Upper lobe of right lung (tissue), 1 donor: Measurements from ENCODE around the gene UBL3. TPM values are rescaled to one million over a fixed set of nuclear protein-coding genes. Genes with fewer than 3 reads are reported as not detected.

Experiments
- ATAC-seq: fragments of 200-7000 bp; cut with Tn5 transposase; one replicate; pipeline ENCODE4 v1.9.1; 2020; ENCODE audit warnings: mild to moderate bottlenecking, moderate library complexity
- DNase-seq: peaks from one replicate; pipeline ENCODE4 v3.0.0-alpha.2; 2020
- H3K27ac ChIP-seq: fragments of 200-600 bp; one replicate; pipeline ENCODE4 v1.8.0; 2022
- H3K27me3 ChIP-seq: fragments of 200-600 bp; one replicate; pipeline ENCODE4 v1.8.0; 2022; ENCODE audit warnings: mild to moderate bottlenecking
- H3K36me3 ChIP-seq: fragments of 200-600 bp; one replicate; pipeline ENCODE4 v1.8.0; 2022
- H3K4me1 ChIP-seq: fragments of 200-600 bp; one replicate; pipeline ENCODE4 v1.8.0; 2022
- H3K4me3 ChIP-seq: fragments of 200-600 bp; one replicate; pipeline ENCODE4 v1.8.0; 2022; ENCODE audit warnings: mild to moderate bottlenecking
- H3K9me3 ChIP-seq: fragments of 200-600 bp; one replicate; pipeline ENCODE4 v1.8.0; 2022
- CTCF ChIP-seq: fragments of 200-600 bp; IDR thresholded peaks from one replicate; pipeline ENCODE4 v1.8.0; 2022; ENCODE audit warnings: antibody characterized with exemption
- intact Hi-C: fragments of 100-400 bp; cut with DNase I; formaldehyde crosslinking; loops from one replicate; pipeline ENCODE4 v1.11.0; 2022
- total RNA-seq: library from RNA; stranded (reverse); fragmentation: NEBNext Ultra II Directional; extraction: Animal tissue kit (Norgen Biotek cat#: 25700); gene quantifications from one replicate; pipeline ENCODE4 v1.2.1, GENCODE V29; 2021
- donor health status: DM: no; HTN: yes; CAD: no; lungs with severe emphysema.

UBL3 gene
- total RNA-seq, 1 donor from 2014 or later, result 56.1 TPM

- Histone ChIP-seq H3K4me1 (peaks cover 8% of the 10 kb centered on the region), H3K36me3 (no peaks in the 10 kb centered on the region), H3K4me3 (no peak overlapping the region), H3K27me3 (no peaks in the 10 kb centered on the region), H3K9me3 (no peaks in the 10 kb centered on the region), H3K27ac (no peak overlapping the region)
- TF ChIP-seq CTCF, result no peak
- ATAC-seq, result peak; percentile 82
- DNase-seq, result peak; percentile 65
- intact Hi-C loops, result no loop called here
Observed at GRCh38 chr13:29801737-29802305, 48.6 kb downstream of the UBL3 start.

- no peaks in the 10 kb centered on the region for H3K36me3 ChIP-seq
- H3K9me3 ChIP-seq, result no peaks in the 10 kb centered on the region
- intact Hi-C loops, result no loop called here
- H3K27me3 ChIP-seq, result no peaks in the 10 kb centered on the region
- no peak for DNase-seq
- peak; percentile 15 for ATAC-seq
- no peak overlapping the region for H3K4me3 ChIP-seq
- TF ChIP-seq CTCF, result no peak
- H3K4me1 ChIP-seq, result peaks cover 5% of the 10 kb centered on the region
- no peak overlapping the region for H3K27ac ChIP-seq
Observed at GRCh38 chr13:29801102-29801501, 49.3 kb downstream of the UBL3 start.

- Histone ChIP-seq H3K4me3 (no peak overlapping the region), H3K27me3 (no peaks in the 10 kb centered on the region), H3K27ac (no peak overlapping the region), H3K4me1 (peaks cover 5% of the 10 kb centered on the region), H3K36me3 (no peaks in the 10 kb centered on the region), H3K9me3 (no peaks in the 10 kb centered on the region)
- ATAC-seq (no peak), DNase-seq (no peak)
- intact Hi-C loops, result no loop called here
- no peak for TF ChIP-seq CTCF
Observed at GRCh38 chr13:29800687-29801086, 49.7 kb downstream of the UBL3 start.

- DNase-seq (no peak), ATAC-seq (no peak)
- H3K4me1 ChIP-seq, result peaks cover 5% of the 10 kb centered on the region
- no peak for TF ChIP-seq CTCF
- no peak overlapping the region for H3K4me3 ChIP-seq
- H3K27me3 ChIP-seq, result no peaks in the 10 kb centered on the region
- H3K36me3 ChIP-seq, result no peaks in the 10 kb centered on the region
- intact Hi-C loops, result no loop called here
- no peak overlapping the region for H3K27ac ChIP-seq
- no peaks in the 10 kb centered on the region for H3K9me3 ChIP-seq
Observed at GRCh38 chr13:29799041-29799440, 51.4 kb downstream of the UBL3 start.

GRCh38 chr13:29791997-29792780, 58.2 kb downstream of the UBL3 start:
- Histone ChIP-seq H3K36me3 (no peaks in the 10 kb centered on the region), H3K27ac (no peak overlapping the region), H3K27me3 (no peaks in the 10 kb centered on the region), H3K4me3 (no peak overlapping the region), H3K9me3 (no peaks in the 10 kb centered on the region), H3K4me1 (no peaks in the 10 kb centered on the region)
- ATAC-seq (no peak), DNase-seq (no peak)
- no peak for TF ChIP-seq CTCF
- intact Hi-C loops, result no loop called here
